Breast epithelium (tissue), 3 donors: ENCODE results near the gene PRRC2B.

Experiments used
- POLR2A ChIP-seq: fragments of 450-650 bp; IDR thresholded peaks from one replicate; pipeline ENCODE4 v1.6.1; 2016; ENCODE audit warnings: antibody characterized with exemption, mild to moderate bottlenecking, moderate library complexity
- POLR2AphosphoS5 ChIP-seq, 3 donors: sonication (generic); formaldehyde crosslinking; IDR thresholded peaks; one replicate each; pipeline ENCODE4 v1.6.1; 2017; ENCODE audit warnings: antibody characterized with exemption in 3 of 3
- TF ChIP-seq, protein P1 (sequence below), 3 donors: fragments of 450-650 bp; IDR thresholded peaks; one replicate each; pipeline ENCODE4 v1.5.1; 2016 to 2017; ENCODE audit warnings: antibody characterized with exemption in 3 of 3, mild to moderate bottlenecking in 3 of 3, moderate library complexity in 3 of 3

DNA sequence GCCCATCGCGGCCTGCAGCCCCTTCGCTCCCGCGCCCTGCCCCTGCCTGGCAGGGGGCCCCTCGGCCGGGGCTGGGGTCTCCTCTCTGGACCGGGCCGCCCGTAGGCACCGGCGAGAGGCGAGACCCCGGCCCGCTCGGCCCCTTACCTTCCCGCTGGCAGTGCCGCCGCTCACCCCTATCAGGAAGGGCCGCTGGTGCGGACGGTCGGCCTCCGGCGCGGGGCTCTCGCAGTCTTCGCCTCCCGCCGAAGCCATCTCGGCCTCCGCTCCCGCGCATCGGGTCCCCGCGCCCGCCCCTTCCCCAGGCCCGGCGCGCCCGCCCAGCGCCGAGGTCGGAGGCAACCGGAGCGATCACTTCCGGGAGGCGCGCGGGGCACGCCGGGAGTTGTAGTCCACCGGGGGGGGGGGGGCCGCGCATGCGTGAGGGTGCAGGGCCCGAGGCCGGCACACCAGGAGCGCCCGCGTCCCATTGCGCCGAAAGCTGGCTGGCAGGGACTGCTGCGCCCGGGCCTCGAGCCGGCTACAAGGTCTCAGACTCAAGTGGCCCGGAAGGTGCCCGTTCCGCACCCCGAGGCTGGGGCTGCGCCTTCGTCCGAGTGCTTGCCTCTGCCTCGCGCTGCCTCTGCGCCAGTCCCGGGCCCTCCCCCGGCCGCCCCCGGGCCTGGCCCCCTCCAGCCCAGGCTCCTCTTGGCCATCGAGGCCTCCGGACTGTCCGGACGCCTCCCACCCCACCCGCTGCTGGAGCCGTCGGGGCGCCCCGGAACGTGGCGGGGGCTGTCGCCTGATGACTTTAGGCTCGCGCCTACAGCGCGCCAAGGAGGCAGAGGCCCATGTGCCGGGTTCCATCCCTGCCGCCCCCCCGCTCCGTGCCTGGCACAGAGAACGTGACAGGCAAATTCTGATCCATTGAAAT lies 137.3 kb downstream of the PRRC2B start, which contains the start of gene UCK1:
- TF ChIP-seq, protein P1, sequence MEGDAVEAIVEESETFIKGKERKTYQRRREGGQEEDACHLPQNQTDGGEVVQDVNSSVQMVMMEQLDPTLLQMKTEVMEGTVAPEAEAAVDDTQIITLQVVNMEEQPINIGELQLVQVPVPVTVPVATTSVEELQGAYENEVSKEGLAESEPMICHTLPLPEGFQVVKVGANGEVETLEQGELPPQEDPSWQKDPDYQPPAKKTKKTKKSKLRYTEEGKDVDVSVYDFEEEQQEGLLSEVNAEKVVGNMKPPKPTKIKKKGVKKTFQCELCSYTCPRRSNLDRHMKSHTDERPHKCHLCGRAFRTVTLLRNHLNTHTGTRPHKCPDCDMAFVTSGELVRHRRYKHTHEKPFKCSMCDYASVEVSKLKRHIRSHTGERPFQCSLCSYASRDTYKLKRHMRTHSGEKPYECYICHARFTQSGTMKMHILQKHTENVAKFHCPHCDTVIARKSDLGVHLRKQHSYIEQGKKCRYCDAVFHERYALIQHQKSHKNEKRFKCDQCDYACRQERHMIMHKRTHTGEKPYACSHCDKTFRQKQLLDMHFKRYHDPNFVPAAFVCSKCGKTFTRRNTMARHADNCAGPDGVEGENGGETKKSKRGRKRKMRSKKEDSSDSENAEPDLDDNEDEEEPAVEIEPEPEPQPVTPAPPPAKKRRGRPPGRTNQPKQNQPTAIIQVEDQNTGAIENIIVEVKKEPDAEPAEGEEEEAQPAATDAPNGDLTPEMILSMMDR (IDR thresholded peaks at IDR 0.05) = no peak
- TF ChIP-seq POLR2A (peak; percentile 30), POLR2AphosphoS5 (IDR thresholded peaks at IDR 0.05) (peak; percentile 18 to 50 (median 32))
